SH-SY5Y (cell line): Measurements from ENCODE around the gene PIKFYVE.

Experiments
- GATA2 ChIP-seq: IDR thresholded peaks from 2 replicates; pipeline ENCODE4 v1.6.1; 2011; ENCODE audit warnings: mild to moderate bottlenecking, low read depth, low read length
- GATA3 ChIP-seq: IDR thresholded peaks from 2 replicates; pipeline ENCODE4 v1.6.1; 2011; ENCODE audit warnings: low read depth, mild to moderate bottlenecking, low read length, moderate library complexity

GRCh38 chr2:208370881-208371633 is 105.0 kb downstream of the PIKFYVE start:
- TF ChIP-seq GATA2, result no peak
- no peak for TF ChIP-seq GATA3
